B cell (primary cell): Measurements from ENCODE around the gene IRX6. TPM values are rescaled to one million over a fixed set of nuclear protein-coding genes. Genes with fewer than 3 reads are reported as not detected.

Experiments
- ATAC-seq: fragments of 200-7000 bp; cut with Tn5 transposase; one replicate; pipeline ENCODE4 v1.10.0; 2021; ENCODE audit warnings: low read depth, mild to moderate bottlenecking, moderate number of reproducible peaks, moderate library complexity
- CTCF ChIA-PET: fragments of 350-600 bp; sonication (Branson Sonifier 250); formaldehyde crosslinking; loops from one replicate; lab custom pipeline; 2021; ENCODE audit warnings: antibody characterized with exemption, inconsistent platforms; lab: Charles Lee
- POLR2A ChIA-PET: fragments of 350-600 bp; sonication (Branson Sonifier 250); formaldehyde crosslinking; loops from one replicate; lab custom pipeline; 2021; ENCODE audit warnings: antibody characterized with exemption; lab: Charles Lee
- DNase-seq: peaks from one replicate; pipeline ENCODE4 v3.0.0; 2013
- H2AFZ ChIP-seq: 2 replicates; pipeline ENCODE4 v1.6.1; 2012; ENCODE audit warnings: mild to moderate bottlenecking, low read depth, low read length; ENCODE audit not compliant: insufficient read depth, poor library complexity, severe bottlenecking
- H3K27ac ChIP-seq, 2 donors: 1 replicate in 1 of 2; 2 replicates in 1 of 2; pipeline ENCODE4 v1.5.1; 2012 to 2013; ENCODE audit warnings: low read length in 2 of 2, mild to moderate bottlenecking in 2 of 2, moderate library complexity in 1 of 2
- H3K27me3 ChIP-seq, 4 experiments: fragments of 200-600 bp in 1 of 4; sonication (generic) in 1 of 4; replicated peaks in 1 of 4; 1 replicate in 2 of 4; 2 replicates in 2 of 4; pipeline versions ENCODE4 v1.6.1 to v1.7.0; 2013 to 2016; ENCODE audit warnings: low read length in 3 of 4, mild to moderate bottlenecking in 2 of 4, mixed read lengths in 1 of 4, moderate library complexity in 1 of 4; ENCODE audit not compliant: insufficient read depth in 4 of 4, control insufficient read depth in 3 of 4; ENCODE audit errors: control extremely low read depth in 1 of 4
- H3K36me3 ChIP-seq, 2 experiments: replicated peaks in 1 of 2; 1 replicate in 1 of 2; 2 replicates in 1 of 2; pipeline versions ENCODE4 v1.6.1 to v1.7.1; 2013; ENCODE audit warnings: low read length in 1 of 2; ENCODE audit not compliant: insufficient read depth in 2 of 2, control insufficient read depth in 1 of 2; ENCODE audit errors: control extremely low read depth in 1 of 2, extremely low read depth in 1 of 2
- H3K4me1 ChIP-seq, 2 donors: fragments of 200-600 bp in 1 of 2; sonication (generic) in 1 of 2; 1 replicate in 1 of 2; 2 replicates in 1 of 2; pipeline versions ENCODE4 v1.5.1 to v1.6.1; 2013 to 2017; ENCODE audit warnings: low read length in 2 of 2; ENCODE audit not compliant: control insufficient read depth in 2 of 2, insufficient read depth in 2 of 2
- H3K4me2 ChIP-seq: replicated peaks from 2 replicates; pipeline ENCODE3; 2012; ENCODE audit warnings: mild to moderate bottlenecking, low read depth, low read length; ENCODE audit not compliant: poor library complexity, severe bottlenecking
- H3K4me3 ChIP-seq, 5 experiments: fragments of 200-600 bp in 1 of 5; sonication (generic) in 1 of 5; 1 replicate in 3 of 5; 2 replicates in 2 of 5; pipeline versions ENCODE4 v1.5.1 to v1.7.0; 2011 to 2016; ENCODE audit warnings: low read length in 4 of 5, mild to moderate bottlenecking in 4 of 5, low read depth in 2 of 5, control low read depth in 1 of 5, moderate library complexity in 1 of 5; ENCODE audit not compliant: insufficient read depth in 1 of 5; ENCODE audit errors: control extremely low read depth in 1 of 5, extremely low read depth in 1 of 5
- H3K79me2 ChIP-seq: fragments of 200-600 bp; sonication (generic); one replicate; pipeline ENCODE4 v1.6.0; 2016; ENCODE audit warnings: low read length; ENCODE audit not compliant: control insufficient read depth, insufficient read depth
- H3K9ac ChIP-seq: fragments of 200-600 bp; sonication (generic); 2 replicates; pipeline ENCODE4 v1.6.1; 2017; ENCODE audit warnings: mild to moderate bottlenecking, low read length, moderate library complexity
- H3K9me3 ChIP-seq, 3 donors: one replicate each; pipeline versions ENCODE4 v1.6.1 to v1.7.1; 2013; ENCODE audit warnings: low read length in 2 of 3; ENCODE audit not compliant: control insufficient read depth in 2 of 3, insufficient read depth in 1 of 3; ENCODE audit errors: control extremely low read depth in 1 of 3
- H4K20me1 ChIP-seq: 2 replicates; pipeline ENCODE4 v1.6.0; 2012; ENCODE audit warnings: mild to moderate bottlenecking, low read length; ENCODE audit not compliant: insufficient read depth, control insufficient read depth, poor library complexity, severe bottlenecking
- H3K27ac Mint-ChIP-seq: one replicate; pipeline ENCODE4 v1.8.0; 2021; ENCODE audit warnings: mixed read lengths
- H3K27me3 Mint-ChIP-seq: one replicate; pipeline ENCODE4 v1.8.0; 2021; ENCODE audit warnings: mixed read lengths
- H3K4me1 Mint-ChIP-seq: one replicate; pipeline ENCODE4 v1.8.0; 2021; ENCODE audit warnings: mixed read lengths
- H3K4me3 Mint-ChIP-seq: one replicate; pipeline ENCODE4 v1.8.0; 2021; ENCODE audit warnings: mixed read lengths
- H3K9me3 Mint-ChIP-seq: one replicate; pipeline ENCODE4 v1.8.0; 2022; ENCODE audit warnings: mixed read lengths; ENCODE audit not compliant: insufficient read depth
- CTCF ChIP-seq: fragments of 200-600 bp; IDR thresholded peaks from one replicate; pipeline ENCODE4 v1.8.0; 2022; ENCODE audit warnings: antibody characterized with exemption, mild to moderate bottlenecking
- EZH2 ChIP-seq: IDR thresholded peaks from 2 replicates; pipeline ENCODE4 v1.6.1; 2012; ENCODE audit warnings: borderline replicate concordance, low read depth, mild to moderate bottlenecking, moderate library complexity, low read length; ENCODE audit not compliant: insufficient read depth, poor library complexity, severe bottlenecking
- WGBS: methylation state at CpG from one replicate; pipeline ENCODE4 v1.1.5; 2013; ENCODE audit warnings: missing lambda C conversion rate; ENCODE audit not compliant: insufficient coverage; 5-methylcytosine and 5-hydroxymethylcytosine counted together
- intact Hi-C: fragments of 100-400 bp; cut with micrococcal nuclease; formaldehyde crosslinking; loops from one replicate; pipeline ENCODE4 v1.10.0; 2022
- polyA plus RNA-seq: library from polyadenylated mRNA; depleted of rRNA; stranded (reverse); fragments of >200 nt; gene quantifications from 2 replicates; pipeline ENCODE4 v1.2.3, GENCODE V29; 2012
- total RNA-seq, 2 donors: library from RNA; stranded (reverse); fragments of 120-200 nt in 1 of 2; gene quantifications; 1 replicate in 1 of 2; 2 replicates in 1 of 2; pipeline versions ENCODE4 v1.2.3 to v1.2.4, GENCODE V29; 2013 to 2022

IRX6 gene
- total and polyA plus RNA-seq, 2 donors (not counting 1 experiment from before 2014, with no cell fraction given) = 0.10 to 0.15 TPM

- Histone ChIP-seq H3K9me3 (peaks cover 0 to 18% (median 0%) of the 10 kb centered on the region in 3 donors), H3K4me1 (peaks cover 3 to 34% of the 10 kb centered on the region in 2 donors), H3K79me2 (no peaks in the 10 kb centered on the region), H3K27ac (no peak overlapping the region), H2AFZ (no peak overlapping the region), H3K4me3 (no peak overlapping the region), H3K4me2 (no peak overlapping the region), H4K20me1 (no peaks in the 10 kb centered on the region), H3K27me3 (peaks cover 0 to 61% (median 16%) of the 10 kb centered on the region in 4 experiments), H3K36me3 (no peaks in the 10 kb centered on the region), H3K9ac (no peak overlapping the region)
- POLR2A ChIA-PET = no interaction called here
- CTCF ChIA-PET = no interaction called here
- H3K27ac Mint-ChIP-seq = no peak overlapping the region
- WGBS = 16% methylated on average over 55 of the region's 55 CpGs
- no peak overlapping the region for H3K4me3 Mint-ChIP-seq
- peaks cover 36% of the 10 kb centered on the region for H3K4me1 Mint-ChIP-seq
- peaks cover 55% of the 10 kb centered on the region for H3K27me3 Mint-ChIP-seq
- DNase-seq (no peak), ATAC-seq (no peak)
- intact Hi-C loops = no loop called here
- H3K9me3 Mint-ChIP-seq = no peaks in the 10 kb centered on the region
- TF ChIP-seq CTCF (no peak), EZH2 (no peak)
These were observed 4.9 kb downstream of the IRX6 start for GRCh38 chr16:55328611-55329569.
